Activated naive CD4-positive, alpha-beta T cell treated with anti-CD3 and anti-CD28 coated beads, Interleukin-2, amount 50 U/mL, for 24 hours (primary cell): Measurements from ENCODE around the gene ERBB2.

ENCODE experiments used
- H3K27ac Mint-ChIP-seq: one replicate; pipeline ENCODE4 v1.8.0; 2021; ENCODE audit warnings: mild to moderate bottlenecking, mixed read lengths
- H3K27me3 Mint-ChIP-seq: one replicate; pipeline ENCODE4 v1.8.0; 2021; ENCODE audit warnings: mixed read lengths
- H3K36me3 Mint-ChIP-seq: one replicate; pipeline ENCODE4 v1.8.0; 2021; ENCODE audit warnings: mixed read lengths
- H3K4me1 Mint-ChIP-seq: one replicate; pipeline ENCODE4 v1.8.0; 2021; ENCODE audit warnings: mixed read lengths
- H3K4me3 Mint-ChIP-seq: one replicate; pipeline ENCODE4 v1.8.0; 2021; ENCODE audit warnings: mild to moderate bottlenecking, mixed read lengths
- H3K9me3 Mint-ChIP-seq: one replicate; pipeline ENCODE4 v1.8.0; 2021; ENCODE audit warnings: mixed read lengths

Gene ERBB2

GRCh38 chr17:39671651-39672521, 28.0 kb upstream of the ERBB2 start:
- Mint-ChIP-seq H3K27ac (no peak overlapping the region), H3K4me3 (no peak overlapping the region), H3K4me1 (peaks cover 31% of the 10 kb centered on the region), H3K9me3 (no peaks in the 10 kb centered on the region), H3K27me3 (peaks cover 7% of the 10 kb centered on the region), H3K36me3 (no peaks in the 10 kb centered on the region)

- H3K27me3 Mint-ChIP-seq, result peaks cover 5% of the 10 kb centered on the region
- H3K27ac Mint-ChIP-seq, result no peak overlapping the region
- peaks cover 39% of the 10 kb centered on the region for H3K4me1 Mint-ChIP-seq
- H3K36me3 Mint-ChIP-seq, result no peaks in the 10 kb centered on the region
- no peak overlapping the region for H3K4me3 Mint-ChIP-seq
- H3K9me3 Mint-ChIP-seq, result no peaks in the 10 kb centered on the region
These were observed 27.1 kb upstream of the ERBB2 start for GRCh38 chr17:39672522-39673334.

DNA sequence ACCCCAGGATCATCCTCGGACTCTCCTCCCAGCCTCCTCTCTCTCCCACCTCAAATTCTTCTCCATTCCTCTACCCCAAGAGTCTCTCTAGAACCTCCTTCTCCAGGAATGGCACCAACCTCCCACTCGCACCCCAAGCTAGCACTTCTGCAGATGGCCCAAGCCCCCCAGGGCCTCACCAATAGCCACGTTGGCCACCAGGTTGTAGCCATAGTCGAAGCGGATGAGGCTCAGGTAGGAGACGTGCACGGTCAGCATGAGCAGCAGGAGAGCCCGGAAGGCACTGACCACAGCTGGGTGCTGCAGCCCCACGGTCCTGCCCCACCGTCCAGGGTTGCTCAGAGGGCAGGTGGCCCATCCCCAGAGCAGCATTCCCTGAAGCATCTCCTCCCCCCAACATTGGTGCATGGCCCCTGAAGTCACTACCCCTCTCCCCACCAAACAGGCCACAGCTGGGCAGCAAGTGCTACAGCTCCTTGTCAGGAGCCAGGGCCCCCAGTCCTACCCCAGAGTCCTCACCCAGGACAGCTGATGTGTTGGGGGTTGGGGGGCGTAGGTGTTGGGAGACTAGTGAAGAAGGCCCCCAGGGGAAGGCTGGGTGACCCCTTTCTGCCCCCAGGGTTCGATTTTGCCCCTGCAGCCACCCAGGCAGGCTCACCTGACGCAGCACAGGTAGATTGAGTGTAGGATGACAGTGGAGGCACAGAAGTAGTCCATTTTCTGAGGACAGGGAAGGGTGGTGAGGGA, 26.4 kb upstream of the ERBB2 start:
- H3K9me3 Mint-ChIP-seq, result no peaks in the 10 kb centered on the region
- H3K4me3 Mint-ChIP-seq, result no peak overlapping the region
- H3K27me3 Mint-ChIP-seq, result peaks cover 4% of the 10 kb centered on the region
- no peak overlapping the region for H3K27ac Mint-ChIP-seq
- no peaks in the 10 kb centered on the region for H3K36me3 Mint-ChIP-seq
- peaks cover 45% of the 10 kb centered on the region for H3K4me1 Mint-ChIP-seq

- Mint-ChIP-seq H3K36me3 (no peaks in the 10 kb centered on the region), H3K4me1 (peaks cover 47% of the 10 kb centered on the region), H3K4me3 (no peak overlapping the region), H3K27me3 (peaks cover 2% of the 10 kb centered on the region), H3K9me3 (no peaks in the 10 kb centered on the region), H3K27ac (no peak overlapping the region)
These were observed 25.7 kb upstream of the ERBB2 start for GRCh38 chr17:39674179-39674578.

DNA sequence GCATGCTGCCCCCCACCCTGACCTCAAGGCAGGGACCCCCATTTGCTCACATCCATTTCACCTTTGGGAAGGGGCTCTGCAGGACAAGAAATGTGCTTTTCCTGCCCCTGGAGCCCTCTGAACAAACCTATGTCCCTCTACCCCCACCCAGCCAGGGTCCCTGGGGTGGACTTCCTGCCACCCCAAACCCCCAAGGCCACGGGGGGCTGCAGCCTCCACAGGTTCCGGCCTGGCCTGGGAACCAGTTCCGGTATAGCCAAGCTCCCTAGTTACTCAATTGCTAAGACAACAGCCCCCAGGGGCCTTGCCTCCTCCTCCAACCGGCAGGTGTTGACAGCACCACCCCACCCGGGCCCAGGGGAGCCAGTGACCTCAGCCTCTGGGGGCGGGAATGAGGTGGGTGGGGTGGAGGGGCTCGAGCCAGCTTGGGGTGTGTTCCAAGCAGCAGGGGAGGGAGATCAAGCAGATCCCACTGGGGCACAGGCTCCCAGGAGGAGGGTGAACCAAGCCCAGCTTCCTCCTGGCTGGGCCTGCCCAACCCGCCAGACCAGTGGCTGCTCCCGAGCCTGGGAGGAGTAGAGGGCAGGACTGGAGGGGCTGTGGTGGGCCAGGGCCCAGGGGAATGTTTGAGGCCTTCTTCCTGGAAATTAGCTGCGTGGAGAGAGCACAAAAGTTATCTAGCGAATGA, 25.0 kb upstream of the ERBB2 start:
- H3K9me3 Mint-ChIP-seq, result no peaks in the 10 kb centered on the region
- H3K27ac Mint-ChIP-seq, result no peak overlapping the region
- H3K36me3 Mint-ChIP-seq, result no peaks in the 10 kb centered on the region
- no peak overlapping the region for H3K4me3 Mint-ChIP-seq
- H3K4me1 Mint-ChIP-seq, result peaks cover 54% of the 10 kb centered on the region
- no peaks in the 10 kb centered on the region for H3K27me3 Mint-ChIP-seq

- no peak overlapping the region for H3K27ac Mint-ChIP-seq
- no peaks in the 10 kb centered on the region for H3K9me3 Mint-ChIP-seq
- peaks cover 61% of the 10 kb centered on the region for H3K4me1 Mint-ChIP-seq
- no peaks in the 10 kb centered on the region for H3K27me3 Mint-ChIP-seq
- no peak overlapping the region for H3K4me3 Mint-ChIP-seq
- peaks cover 1% of the 10 kb centered on the region for H3K36me3 Mint-ChIP-seq
These were observed 24.3 kb upstream of the ERBB2 start for GRCh38 chr17:39675390-39676082.

- Mint-ChIP-seq H3K4me1 (peaks cover 69% of the 10 kb centered on the region), H3K4me3 (no peak overlapping the region), H3K9me3 (no peaks in the 10 kb centered on the region), H3K27ac (peak overlapping the region; percentile 79), H3K36me3 (peaks cover 2% of the 10 kb centered on the region), H3K27me3 (no peaks in the 10 kb centered on the region)
These were observed 23.6 kb upstream of the ERBB2 start for GRCh38 chr17:39676198-39676819.

DNA sequence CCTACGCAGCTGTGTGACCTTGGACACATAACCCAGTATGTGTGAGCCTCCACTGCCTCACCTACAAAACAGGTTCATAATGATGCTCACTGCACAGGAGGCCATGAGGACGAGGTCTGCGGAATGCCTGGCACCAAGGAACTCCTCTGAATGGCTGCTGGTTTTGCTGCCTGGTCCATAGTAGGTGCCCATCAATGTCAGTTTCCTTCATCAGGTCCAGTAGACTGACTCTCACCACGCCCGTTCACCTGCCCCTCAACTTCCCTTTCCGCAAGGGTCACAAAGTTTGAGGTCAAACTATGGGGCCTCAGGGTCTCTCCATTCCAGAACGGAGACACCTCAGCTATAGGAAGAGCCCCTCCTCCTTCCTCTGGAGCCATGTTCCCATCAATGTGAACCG, 22.8 kb upstream of the ERBB2 start:
- Mint-ChIP-seq H3K36me3 (peaks cover 2% of the 10 kb centered on the region), H3K4me1 (peaks cover 65% of the 10 kb centered on the region), H3K27me3 (no peaks in the 10 kb centered on the region), H3K4me3 (no peak overlapping the region), H3K9me3 (no peaks in the 10 kb centered on the region), H3K27ac (no peak overlapping the region)

GRCh38 chr17:39677542-39678339, 22.1 kb upstream of the ERBB2 start:
- Mint-ChIP-seq H3K27me3 (no peaks in the 10 kb centered on the region), H3K4me1 (peaks cover 61% of the 10 kb centered on the region), H3K27ac (peak overlapping the region; percentile 17), H3K9me3 (no peaks in the 10 kb centered on the region), H3K4me3 (no peak overlapping the region), H3K36me3 (peaks cover 4% of the 10 kb centered on the region)

GRCh38 chr17:39678340-39679116, 21.3 kb upstream of the ERBB2 start:
- Mint-ChIP-seq H3K36me3 (peaks cover 4% of the 10 kb centered on the region), H3K4me3 (no peak overlapping the region), H3K27ac (peak overlapping the region; percentile 96), H3K9me3 (no peaks in the 10 kb centered on the region), H3K27me3 (no peaks in the 10 kb centered on the region), H3K4me1 (peaks cover 64% of the 10 kb centered on the region)

GRCh38 chr17:39679521-39680192, 20.2 kb upstream of the ERBB2 start:
- peaks cover 64% of the 10 kb centered on the region for H3K4me1 Mint-ChIP-seq
- H3K9me3 Mint-ChIP-seq, result no peaks in the 10 kb centered on the region
- peaks cover 6% of the 10 kb centered on the region for H3K36me3 Mint-ChIP-seq
- H3K4me3 Mint-ChIP-seq, result peak overlapping the region; percentile 15
- no peaks in the 10 kb centered on the region for H3K27me3 Mint-ChIP-seq
- H3K27ac Mint-ChIP-seq, result peak overlapping the region; percentile 96

DNA sequence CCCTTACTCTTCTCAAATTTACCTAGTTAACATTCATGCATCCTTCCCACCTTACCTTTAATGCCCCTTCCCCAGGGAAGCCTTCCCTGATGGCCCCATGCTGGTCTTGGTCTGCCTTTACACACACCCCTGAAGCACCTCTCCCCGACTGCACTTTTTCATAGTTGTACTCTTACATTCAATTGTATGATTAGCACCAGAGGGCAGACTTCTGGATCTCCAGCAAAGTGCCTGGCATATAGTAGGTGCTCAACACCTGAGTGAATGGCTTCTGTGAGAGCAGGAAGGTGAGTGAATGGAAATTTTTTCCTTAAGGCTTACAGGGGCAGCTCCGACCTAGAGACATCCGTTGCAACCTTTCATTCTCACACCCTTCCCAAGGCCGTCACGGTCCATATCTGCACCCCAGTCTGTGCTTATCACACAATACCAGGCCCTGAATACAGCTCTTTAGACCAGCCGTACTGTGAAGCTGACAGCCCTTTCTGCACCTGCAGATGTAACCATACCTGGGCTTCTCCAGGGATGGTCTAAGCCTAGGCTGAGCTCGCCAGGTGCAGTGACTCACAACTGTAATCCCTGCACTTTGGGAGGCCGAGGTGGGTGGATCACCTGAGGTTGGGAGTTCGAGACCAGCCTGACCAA, 16.4 kb upstream of the ERBB2 start:
- Mint-ChIP-seq H3K27ac (no peak overlapping the region), H3K27me3 (no peaks in the 10 kb centered on the region), H3K4me3 (no peak overlapping the region), H3K4me1 (peaks cover 52% of the 10 kb centered on the region), H3K36me3 (peaks cover 10% of the 10 kb centered on the region), H3K9me3 (no peaks in the 10 kb centered on the region)
